HFF-Myc (cell line): Measurements from ENCODE around the gene COX4I1.

ENCODE experiments used
- DNase-seq: peaks from one replicate; pipeline ENCODE4 v3.0.0-alpha.2; 2011; ENCODE audit warnings: low read depth; ENCODE audit errors: extremely low read depth
- H3K4me3 ChIP-seq: replicated peaks from 2 replicates; pipeline ENCODE4 v1.5.1; 2011; ENCODE audit warnings: low read depth, mild to moderate bottlenecking, control low read depth, low read length
- CTCF ChIP-seq: IDR thresholded peaks from 2 replicates; pipeline ENCODE4 v1.5.1; 2012; ENCODE audit warnings: mild to moderate bottlenecking, low read depth, low read length, control low read depth; ENCODE audit errors: missing control alignments

The COX4I1 gene

DNA sequence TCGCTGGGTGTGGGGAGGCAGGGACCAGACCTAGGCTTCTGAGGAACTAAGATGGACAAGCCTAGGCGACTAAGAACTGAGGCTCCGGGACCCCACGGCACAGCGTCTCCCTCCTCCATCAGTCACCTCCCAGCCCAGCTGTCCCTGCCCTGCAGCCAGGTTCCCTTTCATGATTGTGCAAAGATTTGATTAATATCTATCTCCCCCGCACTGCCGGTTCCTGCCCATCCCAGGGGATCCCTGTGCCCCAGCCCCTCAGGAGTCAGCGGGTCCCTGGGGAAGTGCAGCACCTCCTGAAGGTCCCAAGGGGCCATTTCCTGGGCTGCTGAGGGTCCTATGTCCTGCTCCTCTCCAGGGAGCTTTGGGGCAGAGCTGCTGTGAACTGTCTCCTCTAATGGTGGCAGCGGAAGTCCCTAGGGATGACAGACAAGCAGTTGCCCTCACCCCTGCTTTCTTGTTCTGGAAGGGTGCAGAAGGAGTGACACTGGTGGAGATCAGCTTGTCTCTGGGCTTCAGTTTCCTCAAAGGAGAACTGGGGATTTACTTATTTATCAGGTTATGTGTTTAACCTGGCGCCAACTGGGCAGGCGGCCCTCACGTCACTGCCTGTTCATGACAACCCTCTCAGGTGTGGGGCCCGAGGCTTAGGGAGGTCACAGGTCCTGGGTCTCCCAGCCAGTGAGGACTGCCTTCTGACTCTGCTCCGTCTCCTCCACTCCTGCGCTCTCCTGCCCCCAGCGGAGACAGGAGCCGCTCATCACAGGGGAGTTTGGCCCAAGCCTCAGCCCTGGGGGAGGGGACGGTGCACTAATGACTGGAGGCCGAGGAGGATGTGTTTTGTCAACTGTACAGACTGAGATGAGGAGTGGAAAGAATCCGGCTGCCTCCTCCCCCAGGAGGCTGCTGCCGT lies 46.7 kb upstream of the COX4I1 start:
- no peak for DNase-seq
- H3K4me3 ChIP-seq, result no peak overlapping the region
- no peak for TF ChIP-seq CTCF

GRCh38 chr16:85753559-85753958 lies 45.9 kb upstream of the COX4I1 start:
- no peak for TF ChIP-seq CTCF
- no peak overlapping the region for H3K4me3 ChIP-seq
- DNase-seq, result no peak

GRCh38 chr16:85753976-85754375 lies 45.5 kb upstream of the COX4I1 start:
- H3K4me3 ChIP-seq, result no peak overlapping the region

DNA sequence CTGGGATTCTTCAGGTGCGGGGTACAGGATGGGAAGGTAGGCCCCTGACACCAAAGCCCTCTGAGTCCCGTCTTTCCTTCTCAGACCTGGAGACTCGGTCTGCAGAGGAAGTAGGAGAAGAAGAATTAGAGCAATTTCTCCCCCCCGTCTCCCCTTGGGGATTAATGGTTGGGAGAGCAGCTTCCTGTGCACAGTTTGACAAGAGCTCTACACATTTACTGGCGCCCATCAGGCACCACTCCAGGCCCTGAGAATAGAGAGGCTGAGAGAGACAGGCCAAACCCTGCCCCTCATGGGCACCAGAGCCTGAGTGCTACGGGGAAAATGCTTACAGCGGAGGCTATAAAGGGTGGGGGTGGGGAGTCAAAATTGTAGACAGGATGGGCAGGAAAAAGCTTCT lies 45.1 kb upstream of the COX4I1 start:
- TF ChIP-seq CTCF, result no peak
- no peak overlapping the region for H3K4me3 ChIP-seq
- DNase-seq, result no peak

More at GRCh38 chr16:85753976-85754375, 45.5 kb upstream of the COX4I1 start:
- DNase-seq, result no peak
- TF ChIP-seq CTCF, result no peak

DNA sequence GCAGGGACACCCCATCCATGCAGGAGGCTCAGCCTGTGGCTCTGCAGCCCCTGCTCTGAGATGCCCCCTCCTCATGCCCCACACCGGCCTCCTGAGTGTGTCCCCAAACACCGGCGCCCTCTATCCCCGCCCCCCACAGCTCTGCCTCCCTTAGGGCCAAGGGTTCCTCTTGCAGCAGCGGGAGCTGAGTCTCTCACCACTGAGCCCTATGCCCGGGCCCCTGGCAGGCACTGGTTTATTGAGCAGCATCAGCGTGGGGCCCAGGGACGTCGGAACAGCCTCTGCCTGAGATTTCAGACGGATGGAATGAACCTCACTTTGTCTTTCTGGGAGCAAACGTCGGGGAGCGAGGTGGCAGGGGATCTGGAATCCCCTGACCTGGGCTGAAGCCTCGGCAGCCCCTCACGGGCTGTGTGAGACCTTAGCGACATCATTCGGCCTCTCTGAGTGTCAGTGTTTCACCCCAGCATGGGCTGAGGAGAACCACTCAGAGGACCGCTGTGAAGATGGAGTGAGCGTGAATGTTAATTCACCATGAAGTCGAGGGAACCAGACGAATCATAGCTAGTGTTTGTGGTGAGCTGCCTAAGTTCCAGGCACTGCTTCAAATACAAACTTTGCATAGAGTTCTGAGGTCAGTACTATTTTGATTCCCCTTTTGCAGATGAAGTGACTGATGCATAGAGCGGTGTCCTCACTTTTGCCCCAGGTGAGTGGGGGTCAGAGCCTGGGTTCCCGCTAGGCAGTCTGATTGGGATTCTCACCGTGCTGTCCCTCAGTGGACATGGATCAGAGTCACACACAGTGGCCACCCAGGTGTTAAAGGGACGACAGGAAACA lies 43.3 kb upstream of the COX4I1 start:
- no peak for DNase-seq
- no peak for TF ChIP-seq CTCF
- no peak overlapping the region for H3K4me3 ChIP-seq

GRCh38 chr16:85757341-85757822 lies 42.1 kb upstream of the COX4I1 start:
- H3K4me3 ChIP-seq, result no peak overlapping the region
- no peak for TF ChIP-seq CTCF
- DNase-seq, result peak; percentile 41
